ENCODE results near the gene TMEM132D. TPM values are rescaled to one million over a fixed set of nuclear protein-coding genes. Genes with fewer than 3 reads are reported as not detected.

The TMEM132D gene
- total RNA-seq, 1 donor from 2014 or later: 1.6 TPM

- H3K4me3 ChIP-seq (ENCODE audit: low read length in 3 of 3): no peak overlapping the region
- peaks cover 0 to 5% (median 0%) of the 10 kb centered on the region in 3 donors for H3K27me3 ChIP-seq (ENCODE audit: control insufficient read depth in 3 of 3, insufficient read depth in 3 of 3, low read length in 3 of 3)
- H3K36me3 ChIP-seq (ENCODE audit: control insufficient read depth in 3 of 3, insufficient read depth in 3 of 3, low read length in 3 of 3): no peaks in the 10 kb centered on the region
- no peak overlapping the region for H3K9ac ChIP-seq (ENCODE audit: low read depth in 1 of 3, low read length in 3 of 3)
- peaks cover 0 to 3% (median 0%) of the 10 kb centered on the region in 3 donors for H3K9me3 ChIP-seq (ENCODE audit: control insufficient read depth in 3 of 3, low read length in 3 of 3)
- H3K4me1 ChIP-seq (ENCODE audit: control insufficient read depth in 3 of 3, insufficient read depth in 3 of 3, low read length in 3 of 3): no peaks in the 10 kb centered on the region
- no peak overlapping the region for H3K27ac ChIP-seq (ENCODE audit: low read depth, low read length)
Measured at GRCh38 chr12:129854591-129854990, 49.2 kb downstream of the TMEM132D start.

- H3K9me3 ChIP-seq (ENCODE audit: control insufficient read depth in 3 of 3, low read length in 3 of 3): peaks cover 0 to 3% (median 0%) of the 10 kb centered on the region in 3 donors
- H3K36me3 ChIP-seq (ENCODE audit: control insufficient read depth in 3 of 3, insufficient read depth in 3 of 3, low read length in 3 of 3): no peaks in the 10 kb centered on the region
- H3K27me3 ChIP-seq (ENCODE audit: control insufficient read depth in 3 of 3, insufficient read depth in 3 of 3, low read length in 3 of 3): peaks cover 0 to 7% (median 0%) of the 10 kb centered on the region in 3 donors
- no peak overlapping the region for H3K9ac ChIP-seq (ENCODE audit: low read depth in 1 of 3, low read length in 3 of 3)
- no peaks in the 10 kb centered on the region for H3K4me1 ChIP-seq (ENCODE audit: control insufficient read depth in 3 of 3, insufficient read depth in 3 of 3, low read length in 3 of 3)
- H3K4me3 ChIP-seq (ENCODE audit: low read length in 3 of 3): no peak overlapping the region
- no peak overlapping the region for H3K27ac ChIP-seq (ENCODE audit: low read depth, low read length)
Measured at GRCh38 chr12:129851296-129851695, 52.5 kb downstream of the TMEM132D start.

GRCh38 chr12:129848876-129849275, 54.9 kb downstream of the TMEM132D start:
- H3K9ac ChIP-seq (ENCODE audit: low read depth in 1 of 3, low read length in 3 of 3): no peak overlapping the region
- H3K4me3 ChIP-seq (ENCODE audit: low read length in 3 of 3): no peak overlapping the region

GRCh38 chr12:129847063-129847462, 56.8 kb downstream of the TMEM132D start:
- H3K27me3 ChIP-seq (ENCODE audit: control insufficient read depth in 3 of 3, insufficient read depth in 3 of 3, low read length in 3 of 3): peaks cover 0 to 7% (median 0%) of the 10 kb centered on the region in 3 donors
- H3K9ac ChIP-seq (ENCODE audit: low read depth in 1 of 3, low read length in 3 of 3): no peak overlapping the region
- H3K36me3 ChIP-seq (ENCODE audit: control insufficient read depth in 3 of 3, insufficient read depth in 3 of 3, low read length in 3 of 3): no peaks in the 10 kb centered on the region
- no peaks in the 10 kb centered on the region for H3K4me1 ChIP-seq (ENCODE audit: control insufficient read depth in 3 of 3, insufficient read depth in 3 of 3, low read length in 3 of 3)
- H3K9me3 ChIP-seq (ENCODE audit: control insufficient read depth in 3 of 3, low read length in 3 of 3): no peaks in the 10 kb centered on the region
- no peak overlapping the region for H3K4me3 ChIP-seq (ENCODE audit: low read length in 3 of 3)
- H3K27ac ChIP-seq (ENCODE audit: low read depth, low read length): no peak overlapping the region

More at GRCh38 chr12:129848876-129849275, 54.9 kb downstream of the TMEM132D start:
- H3K9me3 ChIP-seq (ENCODE audit: control insufficient read depth in 3 of 3, low read length in 3 of 3): no peaks in the 10 kb centered on the region
- H3K27me3 ChIP-seq (ENCODE audit: control insufficient read depth in 3 of 3, insufficient read depth in 3 of 3, low read length in 3 of 3): peaks cover 0 to 7% (median 0%) of the 10 kb centered on the region in 3 donors
- no peaks in the 10 kb centered on the region for H3K36me3 ChIP-seq (ENCODE audit: control insufficient read depth in 3 of 3, insufficient read depth in 3 of 3, low read length in 3 of 3)
- H3K4me1 ChIP-seq (ENCODE audit: control insufficient read depth in 3 of 3, insufficient read depth in 3 of 3, low read length in 3 of 3): no peaks in the 10 kb centered on the region
- H3K27ac ChIP-seq (ENCODE audit: low read depth, low read length): no peak overlapping the region

- Histone ChIP-seq H3K27ac (ENCODE audit: low read depth, low read length) (no peak overlapping the region), H3K9ac (ENCODE audit: low read depth in 1 of 3, low read length in 3 of 3) (no peak overlapping the region), H3K4me3 (ENCODE audit: low read length in 3 of 3) (no peak overlapping the region), H3K4me1 (ENCODE audit: control insufficient read depth in 3 of 3, insufficient read depth in 3 of 3, low read length in 3 of 3) (no peaks in the 10 kb centered on the region), H3K9me3 (ENCODE audit: control insufficient read depth in 3 of 3, low read length in 3 of 3) (peaks cover 0 to under 1% (median 0%) of the 10 kb centered on the region in 3 donors), H3K36me3 (ENCODE audit: control insufficient read depth in 3 of 3, insufficient read depth in 3 of 3, low read length in 3 of 3) (no peaks in the 10 kb centered on the region), H3K27me3 (ENCODE audit: control insufficient read depth in 3 of 3, insufficient read depth in 3 of 3, low read length in 3 of 3) (peaks cover 0 to 3% (median 0%) of the 10 kb centered on the region in 3 donors)
Measured at GRCh38 chr12:129844662-129845220, 59.1 kb downstream of the TMEM132D start.

- H3K4me1 ChIP-seq (ENCODE audit: control insufficient read depth in 3 of 3, insufficient read depth in 3 of 3, low read length in 3 of 3): no peaks in the 10 kb centered on the region
- no peak overlapping the region for H3K9ac ChIP-seq (ENCODE audit: low read depth in 1 of 3, low read length in 3 of 3)
- H3K9me3 ChIP-seq (ENCODE audit: control insufficient read depth in 3 of 3, low read length in 3 of 3): peaks cover 0 to 2% (median 0%) of the 10 kb centered on the region in 3 donors
- no peak overlapping the region for H3K27ac ChIP-seq (ENCODE audit: low read depth, low read length)
- H3K4me3 ChIP-seq (ENCODE audit: low read length in 3 of 3): no peak overlapping the region
- no peaks in the 10 kb centered on the region for H3K36me3 ChIP-seq (ENCODE audit: control insufficient read depth in 3 of 3, insufficient read depth in 3 of 3, low read length in 3 of 3)
- no peaks in the 10 kb centered on the region for H3K27me3 ChIP-seq (ENCODE audit: control insufficient read depth in 3 of 3, insufficient read depth in 3 of 3, low read length in 3 of 3)
Measured at GRCh38 chr12:129841251-129841650, 62.6 kb downstream of the TMEM132D start.

- H3K9ac ChIP-seq (ENCODE audit: low read depth in 1 of 3, low read length in 3 of 3): no peak overlapping the region
- no peaks in the 10 kb centered on the region for H3K4me1 ChIP-seq (ENCODE audit: control insufficient read depth in 3 of 3, insufficient read depth in 3 of 3, low read length in 3 of 3)
- H3K27me3 ChIP-seq (ENCODE audit: control insufficient read depth in 3 of 3, insufficient read depth in 3 of 3, low read length in 3 of 3): peaks cover 0 to 2% (median 0%) of the 10 kb centered on the region in 3 donors
- no peak overlapping the region for H3K4me3 ChIP-seq (ENCODE audit: low read length in 3 of 3)
- no peak overlapping the region for H3K27ac ChIP-seq (ENCODE audit: low read depth, low read length)
- peaks cover 0 to 2% (median 0%) of the 10 kb centered on the region in 3 donors for H3K9me3 ChIP-seq (ENCODE audit: control insufficient read depth in 3 of 3, low read length in 3 of 3)
- H3K36me3 ChIP-seq (ENCODE audit: control insufficient read depth in 3 of 3, insufficient read depth in 3 of 3, low read length in 3 of 3): no peaks in the 10 kb centered on the region
Measured at GRCh38 chr12:129840145-129840884, 63.5 kb downstream of the TMEM132D start.

- Histone ChIP-seq H3K4me3 (ENCODE audit: low read length in 3 of 3) (no peak overlapping the region), H3K4me1 (ENCODE audit: control insufficient read depth in 3 of 3, insufficient read depth in 3 of 3, low read length in 3 of 3) (no peaks in the 10 kb centered on the region), H3K9me3 (ENCODE audit: control insufficient read depth in 3 of 3, low read length in 3 of 3) (peaks cover 0 to 2% (median 0%) of the 10 kb centered on the region in 3 donors)
Measured at GRCh38 chr12:129839679-129840078, 64.1 kb downstream of the TMEM132D start.

GRCh38 chr12:129831294-129831693, 72.5 kb downstream of the TMEM132D start:
- Histone ChIP-seq H3K36me3 (ENCODE audit: control insufficient read depth in 3 of 3, insufficient read depth in 3 of 3, low read length in 3 of 3) (no peaks in the 10 kb centered on the region), H3K27ac (ENCODE audit: low read depth, low read length) (no peak overlapping the region), H3K4me3 (ENCODE audit: low read length in 3 of 3) (no peak overlapping the region), H3K27me3 (ENCODE audit: control insufficient read depth in 3 of 3, insufficient read depth in 3 of 3, low read length in 3 of 3) (peaks cover 0 to 4% (median 0%) of the 10 kb centered on the region in 3 donors), H3K9me3 (ENCODE audit: control insufficient read depth in 3 of 3, low read length in 3 of 3) (no peaks in the 10 kb centered on the region), H3K4me1 (ENCODE audit: control insufficient read depth in 3 of 3, insufficient read depth in 3 of 3, low read length in 3 of 3) (no peaks in the 10 kb centered on the region), H3K9ac (ENCODE audit: low read depth in 1 of 3, low read length in 3 of 3) (no peak overlapping the region)

More at GRCh38 chr12:129839679-129840078, 64.1 kb downstream of the TMEM132D start:
- no peak overlapping the region for H3K27ac ChIP-seq (ENCODE audit: low read depth, low read length)
- no peak overlapping the region for H3K9ac ChIP-seq (ENCODE audit: low read depth in 1 of 3, low read length in 3 of 3)
- H3K36me3 ChIP-seq (ENCODE audit: control insufficient read depth in 3 of 3, insufficient read depth in 3 of 3, low read length in 3 of 3): no peaks in the 10 kb centered on the region
- H3K27me3 ChIP-seq (ENCODE audit: control insufficient read depth in 3 of 3, insufficient read depth in 3 of 3, low read length in 3 of 3): peaks cover 0 to 2% (median 0%) of the 10 kb centered on the region in 3 donors

GRCh38 chr12:129830796-129831195, 73.0 kb downstream of the TMEM132D start:
- Histone ChIP-seq H3K27ac (ENCODE audit: low read depth, low read length) (no peak overlapping the region), H3K9me3 (ENCODE audit: control insufficient read depth in 3 of 3, low read length in 3 of 3) (no peaks in the 10 kb centered on the region), H3K27me3 (ENCODE audit: control insufficient read depth in 3 of 3, insufficient read depth in 3 of 3, low read length in 3 of 3) (peaks cover 0 to 4% (median 0%) of the 10 kb centered on the region in 3 donors), H3K4me1 (ENCODE audit: control insufficient read depth in 3 of 3, insufficient read depth in 3 of 3, low read length in 3 of 3) (no peaks in the 10 kb centered on the region), H3K9ac (ENCODE audit: low read depth in 1 of 3, low read length in 3 of 3) (no peak overlapping the region), H3K4me3 (ENCODE audit: low read length in 3 of 3) (no peak overlapping the region), H3K36me3 (ENCODE audit: control insufficient read depth in 3 of 3, insufficient read depth in 3 of 3, low read length in 3 of 3) (no peaks in the 10 kb centered on the region)
